SU-DHL-6 (cell line): ENCODE results near the gene RAMP3.

ENCODE experiments used
- H2AFZ ChIP-seq: fragments of 200-600 bp; sonication (generic); 2 replicates; pipeline ENCODE4 v1.6.1; 2014; ENCODE audit warnings: low read depth, mild to moderate bottlenecking, moderate library complexity, mixed read lengths, antibody characterized with exemption, low read length; ENCODE audit not compliant: severe bottlenecking
- H3F3A ChIP-seq: fragments of 200-600 bp; shearing (Covaris generic); 2 replicates; pipeline ENCODE4 v1.6.0; 2016; ENCODE audit warnings: antibody characterized with exemption, mild to moderate bottlenecking; ENCODE audit not compliant: insufficient read depth
- H3K27ac ChIP-seq: fragments of 200-600 bp; sonication (generic); 2 replicates; pipeline ENCODE4 v1.5.1; 2016; ENCODE audit warnings: low read depth, mild to moderate bottlenecking, low read length, moderate library complexity, mixed read lengths
- H3K27me3 ChIP-seq: fragments of 200-600 bp; sonication (generic), shearing (Covaris generic); 2 replicates; pipeline ENCODE4 v1.6.0; 2014; ENCODE audit warnings: mild to moderate bottlenecking, low read length
- H3K36me3 ChIP-seq: fragments of 200-600 bp; sonication (generic); 2 replicates; pipeline ENCODE4 v1.6.1; 2014; ENCODE audit warnings: mild to moderate bottlenecking, low read length, mixed read lengths
- H3K4me2 ChIP-seq: fragments of 300-600, 200-600 bp; shearing (Covaris generic), sonication (generic); 2 replicates; pipeline ENCODE4 v1.6.0; 2014; ENCODE audit warnings: low read length, low read depth, mild to moderate bottlenecking; ENCODE audit not compliant: poor library complexity, severe bottlenecking
- H3K4me3 ChIP-seq: fragments of 200-600 bp; sonication (generic); 2 replicates; pipeline ENCODE4 v1.5.1; 2014; ENCODE audit warnings: antibody characterized with exemption, low read length, mild to moderate bottlenecking, mixed read lengths; ENCODE audit not compliant: insufficient read depth, poor library complexity, severe bottlenecking
- H3K79me2 ChIP-seq: fragments of 200-600 bp; sonication (generic); 2 replicates; pipeline ENCODE4 v1.6.1; 2014; ENCODE audit warnings: mild to moderate bottlenecking, low read length, moderate library complexity; ENCODE audit not compliant: insufficient read depth
- H3K9ac ChIP-seq: fragments of 200-600 bp; sonication (generic); 2 replicates; pipeline ENCODE4 v1.7.0; 2014; ENCODE audit warnings: mild to moderate bottlenecking, low read length
- H3K9me2 ChIP-seq: fragments of 200-600 bp; sonication (generic); replicated peaks from 2 replicates; pipeline ENCODE4 v1.6.1; 2014; ENCODE audit warnings: low read length; ENCODE audit not compliant: insufficient read depth
- H3K9me3 ChIP-seq: fragments of 200-600 bp; sonication (generic); 2 replicates; pipeline ENCODE4 v1.6.1; 2014; ENCODE audit warnings: low read length, mixed read lengths; ENCODE audit not compliant: insufficient read depth
- H4K20me1 ChIP-seq: fragments of 200-600 bp; sonication (generic); 2 replicates; pipeline ENCODE4 v1.6.1; 2014; ENCODE audit warnings: low read depth, mild to moderate bottlenecking, antibody characterized with exemption, low read length, moderate library complexity, mixed read lengths
- EZH2phosphoT487 ChIP-seq: fragments of 200-600 bp; sonication (generic), shearing (Covaris generic); conservative IDR thresholded peaks from 2 replicates; pipeline ENCODE4 v1.6.1; 2018; ENCODE audit warnings: mild to moderate bottlenecking, antibody characterized with exemption, low read length, moderate library complexity, mixed read lengths
- TF ChIP-seq, protein P1 (sequence below): fragments of 200-600 bp; sonication (generic); IDR thresholded peaks from one replicate; pipeline ENCODE4 v1.5.1; 2017; ENCODE audit warnings: antibody characterized with exemption, mild to moderate bottlenecking, low read length, moderate library complexity; ENCODE audit not compliant: insufficient read depth, poor library complexity, severe bottlenecking

The RAMP3 gene

DNA sequence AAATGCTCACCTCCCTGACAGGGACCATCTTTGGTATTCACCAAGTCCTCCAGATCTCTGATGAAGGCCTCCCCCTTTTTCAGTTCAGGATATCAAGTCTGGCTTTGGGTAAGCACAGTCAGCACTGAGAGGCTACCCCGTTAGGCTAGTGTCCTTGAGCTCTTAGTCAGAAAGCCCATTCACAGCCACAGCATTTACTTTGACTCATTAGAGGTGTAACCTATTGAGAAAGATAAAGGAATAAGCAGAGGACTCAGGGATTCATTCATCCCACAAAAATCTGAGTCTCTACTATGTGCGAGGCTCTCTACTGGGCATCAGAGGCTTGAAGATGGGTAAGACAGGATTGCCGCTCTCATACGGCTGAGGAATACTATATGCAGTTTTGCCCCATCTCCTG lies 14.0 kb upstream of the RAMP3 start:
- H3K27me3 ChIP-seq = no peaks in the 10 kb centered on the region
- no peak overlapping the region for H3K27ac ChIP-seq
- no peaks in the 10 kb centered on the region for H3K36me3 ChIP-seq

DNA sequence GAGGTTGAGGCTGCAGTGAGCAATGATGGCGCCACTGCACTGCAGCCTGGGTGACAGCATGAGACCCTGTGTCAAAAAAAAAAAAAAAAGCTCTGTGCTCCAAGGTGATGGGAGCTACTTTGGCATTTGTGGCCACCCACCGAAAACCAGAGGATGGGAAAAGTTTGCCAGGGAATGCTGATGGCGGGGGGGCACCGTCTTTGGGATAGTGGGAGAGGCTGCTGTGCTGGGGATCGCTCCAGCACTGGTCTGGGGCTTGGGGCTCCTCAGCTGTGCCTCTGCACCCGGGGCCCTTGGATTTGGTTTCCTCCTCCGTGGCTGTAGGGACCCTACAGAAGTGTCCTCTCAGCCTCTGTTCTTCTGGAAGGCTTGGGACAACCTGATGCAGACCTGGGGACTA lies 11.7 kb upstream of the RAMP3 start:
- H3K4me2 ChIP-seq = no peak overlapping the region
- no peaks in the 10 kb centered on the region for H3K9me3 ChIP-seq
- H3K27ac ChIP-seq = no peak overlapping the region
- no peaks in the 10 kb centered on the region for H3K27me3 ChIP-seq
- TF ChIP-seq, protein P1, sequence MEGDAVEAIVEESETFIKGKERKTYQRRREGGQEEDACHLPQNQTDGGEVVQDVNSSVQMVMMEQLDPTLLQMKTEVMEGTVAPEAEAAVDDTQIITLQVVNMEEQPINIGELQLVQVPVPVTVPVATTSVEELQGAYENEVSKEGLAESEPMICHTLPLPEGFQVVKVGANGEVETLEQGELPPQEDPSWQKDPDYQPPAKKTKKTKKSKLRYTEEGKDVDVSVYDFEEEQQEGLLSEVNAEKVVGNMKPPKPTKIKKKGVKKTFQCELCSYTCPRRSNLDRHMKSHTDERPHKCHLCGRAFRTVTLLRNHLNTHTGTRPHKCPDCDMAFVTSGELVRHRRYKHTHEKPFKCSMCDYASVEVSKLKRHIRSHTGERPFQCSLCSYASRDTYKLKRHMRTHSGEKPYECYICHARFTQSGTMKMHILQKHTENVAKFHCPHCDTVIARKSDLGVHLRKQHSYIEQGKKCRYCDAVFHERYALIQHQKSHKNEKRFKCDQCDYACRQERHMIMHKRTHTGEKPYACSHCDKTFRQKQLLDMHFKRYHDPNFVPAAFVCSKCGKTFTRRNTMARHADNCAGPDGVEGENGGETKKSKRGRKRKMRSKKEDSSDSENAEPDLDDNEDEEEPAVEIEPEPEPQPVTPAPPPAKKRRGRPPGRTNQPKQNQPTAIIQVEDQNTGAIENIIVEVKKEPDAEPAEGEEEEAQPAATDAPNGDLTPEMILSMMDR = no peak
- TF ChIP-seq EZH2phosphoT487 = no peak
- H3K9ac ChIP-seq = no peak overlapping the region
- no peak overlapping the region for H3K4me3 ChIP-seq
- no peaks in the 10 kb centered on the region for H3K36me3 ChIP-seq
- no peaks in the 10 kb centered on the region for H3K79me2 ChIP-seq
- H2AFZ ChIP-seq = no peak overlapping the region
- H4K20me1 ChIP-seq = no peaks in the 10 kb centered on the region
- no peaks in the 10 kb centered on the region for H3F3A ChIP-seq
- H3K9me2 ChIP-seq = no peaks in the 10 kb centered on the region

More for the DNA sequence above, 14.0 kb upstream of the RAMP3 start:
- Histone ChIP-seq H3K4me3 (no peak overlapping the region), H3K9me2 (no peaks in the 10 kb centered on the region), H3F3A (no peaks in the 10 kb centered on the region), H2AFZ (no peak overlapping the region), H3K9ac (no peak overlapping the region), H3K9me3 (no peaks in the 10 kb centered on the region), H4K20me1 (no peaks in the 10 kb centered on the region), H3K79me2 (no peaks in the 10 kb centered on the region), H3K4me2 (no peak overlapping the region)
- TF ChIP-seq EZH2phosphoT487 = no peak
- TF ChIP-seq, protein P1 = no peak

DNA sequence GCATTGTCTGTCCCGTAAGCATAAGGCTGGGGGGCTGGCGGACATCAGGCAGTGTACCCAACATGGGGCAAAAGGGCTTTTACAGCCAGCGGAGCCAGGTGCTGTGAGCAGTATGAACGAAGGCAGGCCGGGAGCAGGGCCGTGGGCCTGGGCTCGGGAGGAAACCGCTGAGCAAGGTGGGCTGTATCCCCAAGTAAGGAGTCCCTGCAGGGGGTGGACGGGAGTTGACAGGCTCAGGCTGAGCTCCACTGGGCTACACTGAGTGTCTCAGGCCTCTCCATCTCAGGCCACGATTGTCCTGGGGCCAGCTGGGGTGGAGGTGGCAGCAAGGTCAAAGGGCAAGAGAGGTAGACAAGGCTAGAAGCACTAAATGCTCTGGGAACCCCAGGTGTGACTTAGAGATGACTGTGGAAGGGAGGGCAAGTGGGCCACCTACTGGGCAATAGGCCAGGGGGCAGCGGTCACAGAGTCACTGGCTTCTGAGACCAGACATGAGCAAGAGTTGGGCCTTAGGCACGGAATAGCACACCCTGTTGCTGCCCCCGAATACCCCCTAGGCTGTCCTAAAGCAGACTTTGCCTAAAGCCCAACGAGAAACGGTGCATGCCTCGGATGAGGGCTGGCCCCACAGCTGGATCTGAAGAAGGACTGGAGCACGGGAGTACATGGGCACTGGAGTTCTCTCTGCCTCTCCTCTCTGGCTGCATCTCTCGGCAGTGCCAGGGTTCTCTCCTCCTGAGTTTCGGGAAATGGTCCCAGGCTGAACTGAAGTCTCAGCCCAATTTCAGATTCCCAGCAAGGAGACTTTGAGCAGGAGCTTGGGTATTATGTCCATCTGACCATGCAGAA lies 10.8 kb upstream of the RAMP3 start:
- Histone ChIP-seq H3K9me3 (no peaks in the 10 kb centered on the region), H2AFZ (no peak overlapping the region), H3K9me2 (no peaks in the 10 kb centered on the region), H3K27ac (no peak overlapping the region), H3K79me2 (no peaks in the 10 kb centered on the region), H3K4me2 (no peak overlapping the region), H3K36me3 (no peaks in the 10 kb centered on the region), H3K4me3 (no peak overlapping the region), H3K27me3 (no peaks in the 10 kb centered on the region), H3K9ac (no peak overlapping the region), H4K20me1 (no peaks in the 10 kb centered on the region), H3F3A (no peaks in the 10 kb centered on the region)
- no peak for TF ChIP-seq EZH2phosphoT487
- TF ChIP-seq, protein P1 = no peak
